Activated naive CD4-positive, alpha-beta T cell treated with anti-CD3 and anti-CD28 coated beads, Interleukin-2, amount 50 U/mL, for 24 hours (primary cell): ENCODE measurements around the gene CLCN5.

Experiments used
- H3K27ac Mint-ChIP-seq: one replicate; pipeline ENCODE4 v1.8.0; 2021; ENCODE audit warnings: mild to moderate bottlenecking, mixed read lengths
- H3K27me3 Mint-ChIP-seq: one replicate; pipeline ENCODE4 v1.8.0; 2021; ENCODE audit warnings: mixed read lengths
- H3K36me3 Mint-ChIP-seq: one replicate; pipeline ENCODE4 v1.8.0; 2021; ENCODE audit warnings: mixed read lengths
- H3K4me1 Mint-ChIP-seq: one replicate; pipeline ENCODE4 v1.8.0; 2021; ENCODE audit warnings: mixed read lengths
- H3K4me3 Mint-ChIP-seq: one replicate; pipeline ENCODE4 v1.8.0; 2021; ENCODE audit warnings: mild to moderate bottlenecking, mixed read lengths
- H3K9me3 Mint-ChIP-seq: one replicate; pipeline ENCODE4 v1.8.0; 2021; ENCODE audit warnings: mixed read lengths

The CLCN5 gene

DNA sequence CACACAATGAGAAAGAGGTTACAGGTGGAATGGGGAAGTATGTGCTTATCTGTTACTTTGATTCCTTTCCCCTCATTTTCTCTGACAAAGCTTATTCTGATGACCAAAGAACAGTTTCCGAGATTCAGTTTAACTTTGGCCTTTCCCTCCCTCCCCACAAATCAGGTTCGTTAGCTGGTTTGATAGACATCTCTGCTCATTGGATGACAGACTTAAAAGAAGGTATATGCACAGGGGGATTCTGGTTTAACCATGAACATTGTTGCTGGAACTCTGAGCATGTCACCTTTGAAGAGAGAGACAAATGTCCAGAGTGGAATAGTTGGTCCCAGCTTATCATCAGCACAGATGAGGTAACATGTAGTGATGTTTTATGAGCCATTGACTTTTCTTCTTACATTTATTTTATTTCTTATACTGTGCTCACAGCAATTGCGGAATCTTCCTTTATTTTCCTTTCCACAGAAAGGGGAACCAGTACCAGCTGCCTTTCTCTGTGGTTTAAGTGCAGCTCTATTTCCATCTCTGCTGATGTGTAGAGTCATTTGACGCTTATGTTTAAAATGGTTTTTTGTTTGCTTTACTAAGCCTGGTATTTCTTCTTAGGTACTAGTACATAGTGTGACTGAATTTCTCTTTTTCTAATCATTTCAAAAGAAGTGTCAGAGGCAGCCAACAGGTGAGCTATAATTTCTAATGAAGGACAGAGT, 153.4 kb downstream of the CLCN5 start:
- Mint-ChIP-seq H3K9me3 (no peaks in the 10 kb centered on the region), H3K4me3 (no peak overlapping the region), H3K27me3 (no peaks in the 10 kb centered on the region), H3K36me3 (peaks cover 9% of the 10 kb centered on the region), H3K4me1 (no peaks in the 10 kb centered on the region), H3K27ac (no peak overlapping the region)

GRCh38 chrX:50081282-50081889, 159.0 kb downstream of the CLCN5 start:
- no peak overlapping the region for H3K4me3 Mint-ChIP-seq
- H3K27me3 Mint-ChIP-seq: no peaks in the 10 kb centered on the region
- peaks cover 6% of the 10 kb centered on the region for H3K36me3 Mint-ChIP-seq
- no peak overlapping the region for H3K27ac Mint-ChIP-seq
- no peaks in the 10 kb centered on the region for H3K9me3 Mint-ChIP-seq
- H3K4me1 Mint-ChIP-seq: no peaks in the 10 kb centered on the region

DNA sequence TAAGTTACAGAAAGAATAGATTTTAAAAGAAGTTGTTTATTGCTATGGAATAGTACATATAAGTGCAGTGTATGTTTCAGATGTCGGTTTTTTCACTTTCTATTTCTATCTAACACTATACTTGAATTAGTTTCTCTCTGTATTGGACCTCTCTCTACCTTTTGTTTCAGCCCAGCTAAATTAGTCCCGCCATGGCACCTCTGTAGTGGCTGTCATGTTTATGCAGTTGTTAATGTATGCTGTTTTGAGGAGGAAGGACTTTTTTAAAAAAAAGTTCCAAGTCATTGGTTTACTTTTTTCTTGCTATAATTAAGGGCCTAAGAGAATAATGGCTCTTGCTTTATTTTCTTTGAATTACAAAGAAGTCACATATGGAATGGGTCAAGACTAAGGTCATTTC, 160.3 kb downstream of the CLCN5 start:
- Mint-ChIP-seq H3K9me3 (no peaks in the 10 kb centered on the region), H3K27me3 (no peaks in the 10 kb centered on the region), H3K27ac (no peak overlapping the region), H3K36me3 (peaks cover 4% of the 10 kb centered on the region), H3K4me1 (no peaks in the 10 kb centered on the region), H3K4me3 (no peak overlapping the region)

DNA sequence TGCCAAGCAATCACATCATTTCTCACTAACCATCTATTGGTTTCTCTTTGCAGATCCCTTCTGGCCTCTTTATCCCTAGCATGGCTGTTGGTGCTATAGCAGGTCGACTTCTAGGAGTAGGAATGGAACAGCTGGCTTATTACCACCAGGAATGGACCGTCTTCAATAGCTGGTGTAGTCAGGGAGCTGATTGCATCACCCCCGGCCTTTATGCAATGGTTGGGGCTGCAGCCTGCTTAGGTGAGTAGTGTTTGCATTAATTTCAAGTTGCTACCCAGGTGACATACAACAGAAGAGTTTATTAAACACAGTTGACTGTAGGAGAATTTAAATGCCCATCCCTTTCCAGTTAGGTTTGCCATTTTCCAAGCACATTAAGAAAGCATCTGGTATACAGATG, 166.2 kb downstream of the CLCN5 start:
- H3K4me3 Mint-ChIP-seq: no peak overlapping the region
- H3K27ac Mint-ChIP-seq: no peak overlapping the region
- H3K36me3 Mint-ChIP-seq: peaks cover 4% of the 10 kb centered on the region
- H3K9me3 Mint-ChIP-seq: no peaks in the 10 kb centered on the region
- H3K27me3 Mint-ChIP-seq: no peaks in the 10 kb centered on the region
- no peaks in the 10 kb centered on the region for H3K4me1 Mint-ChIP-seq

- H3K4me1 Mint-ChIP-seq: no peaks in the 10 kb centered on the region
- no peaks in the 10 kb centered on the region for H3K36me3 Mint-ChIP-seq
- no peaks in the 10 kb centered on the region for H3K9me3 Mint-ChIP-seq
- H3K4me3 Mint-ChIP-seq: no peak overlapping the region
- no peak overlapping the region for H3K27ac Mint-ChIP-seq
- H3K27me3 Mint-ChIP-seq: no peaks in the 10 kb centered on the region
These were observed 171.2 kb downstream of the CLCN5 start for GRCh38 chrX:50093625-50094024.

GRCh38 chrX:50097071-50097470, 174.7 kb downstream of the CLCN5 start:
- Mint-ChIP-seq H3K4me1 (no peaks in the 10 kb centered on the region), H3K27ac (no peak overlapping the region), H3K36me3 (no peaks in the 10 kb centered on the region), H3K4me3 (no peak overlapping the region), H3K9me3 (no peaks in the 10 kb centered on the region), H3K27me3 (no peaks in the 10 kb centered on the region)

- Mint-ChIP-seq H3K4me3 (no peak overlapping the region), H3K27me3 (no peaks in the 10 kb centered on the region), H3K4me1 (no peaks in the 10 kb centered on the region), H3K9me3 (no peaks in the 10 kb centered on the region), H3K36me3 (no peaks in the 10 kb centered on the region), H3K27ac (no peak overlapping the region)
These were observed 175.8 kb downstream of the CLCN5 start for GRCh38 chrX:50098241-50098640.

GRCh38 chrX:50098749-50099148, 176.4 kb downstream of the CLCN5 start:
- H3K27me3 Mint-ChIP-seq: no peaks in the 10 kb centered on the region
- no peaks in the 10 kb centered on the region for H3K9me3 Mint-ChIP-seq
- no peaks in the 10 kb centered on the region for H3K36me3 Mint-ChIP-seq
- no peak overlapping the region for H3K4me3 Mint-ChIP-seq
- no peak overlapping the region for H3K27ac Mint-ChIP-seq
- H3K4me1 Mint-ChIP-seq: no peaks in the 10 kb centered on the region

DNA sequence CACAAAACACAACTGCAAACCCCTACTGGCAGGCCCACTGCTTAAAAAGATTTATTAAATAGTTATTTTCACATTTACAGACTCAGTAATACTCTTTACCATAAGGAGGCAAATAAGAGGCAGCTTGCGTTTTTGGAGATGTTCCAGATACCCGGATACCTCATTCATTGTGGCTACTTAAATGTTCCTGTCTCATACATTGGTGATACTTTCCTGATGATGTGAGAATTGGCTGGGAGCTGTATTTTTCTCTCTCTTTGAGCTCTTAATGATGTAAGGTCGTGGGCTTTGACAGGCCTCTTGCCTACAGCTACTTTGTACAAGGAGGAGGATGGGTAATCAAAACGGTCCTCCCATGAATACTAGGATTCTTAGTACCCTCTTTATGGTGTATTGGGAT, 176.9 kb downstream of the CLCN5 start:
- H3K36me3 Mint-ChIP-seq: no peaks in the 10 kb centered on the region
- no peak overlapping the region for H3K4me3 Mint-ChIP-seq
- H3K4me1 Mint-ChIP-seq: no peaks in the 10 kb centered on the region
- no peak overlapping the region for H3K27ac Mint-ChIP-seq
- H3K9me3 Mint-ChIP-seq: no peaks in the 10 kb centered on the region
- H3K27me3 Mint-ChIP-seq: no peaks in the 10 kb centered on the region

DNA sequence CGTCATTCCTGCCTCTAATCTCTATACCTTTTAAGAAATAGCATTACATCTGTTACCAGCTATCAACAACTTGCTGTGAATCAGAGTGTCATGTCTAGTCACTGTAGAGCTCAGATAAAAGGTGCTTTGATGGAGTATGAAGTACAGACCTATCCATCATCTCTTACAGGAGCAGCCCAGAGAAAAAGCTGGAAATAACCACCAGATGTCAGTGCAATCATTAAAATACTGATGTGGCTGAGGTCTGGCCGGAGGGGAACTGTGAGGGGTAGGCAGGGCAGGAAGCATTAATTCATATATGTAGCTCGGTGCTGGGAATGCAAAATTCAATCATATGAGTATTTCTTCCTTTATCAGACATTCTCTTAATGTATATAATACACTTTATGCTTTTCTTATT, 177.8 kb downstream of the CLCN5 start:
- no peak overlapping the region for H3K4me3 Mint-ChIP-seq
- H3K4me1 Mint-ChIP-seq: no peaks in the 10 kb centered on the region
- no peak overlapping the region for H3K27ac Mint-ChIP-seq
- H3K27me3 Mint-ChIP-seq: no peaks in the 10 kb centered on the region
- no peaks in the 10 kb centered on the region for H3K36me3 Mint-ChIP-seq
- H3K9me3 Mint-ChIP-seq: no peaks in the 10 kb centered on the region

- Mint-ChIP-seq H3K27ac (no peak overlapping the region), H3K36me3 (no peaks in the 10 kb centered on the region), H3K27me3 (no peaks in the 10 kb centered on the region), H3K4me1 (no peaks in the 10 kb centered on the region), H3K4me3 (no peak overlapping the region), H3K9me3 (no peaks in the 10 kb centered on the region)
These were observed 180.8 kb downstream of the CLCN5 start for GRCh38 chrX:50103176-50103575.

GRCh38 chrX:50103866-50104566, 181.6 kb downstream of the CLCN5 start:
- no peaks in the 10 kb centered on the region for H3K27me3 Mint-ChIP-seq
- H3K9me3 Mint-ChIP-seq: no peaks in the 10 kb centered on the region
- H3K4me1 Mint-ChIP-seq: no peaks in the 10 kb centered on the region
- no peak overlapping the region for H3K27ac Mint-ChIP-seq
- H3K4me3 Mint-ChIP-seq: no peak overlapping the region
- no peaks in the 10 kb centered on the region for H3K36me3 Mint-ChIP-seq

DNA sequence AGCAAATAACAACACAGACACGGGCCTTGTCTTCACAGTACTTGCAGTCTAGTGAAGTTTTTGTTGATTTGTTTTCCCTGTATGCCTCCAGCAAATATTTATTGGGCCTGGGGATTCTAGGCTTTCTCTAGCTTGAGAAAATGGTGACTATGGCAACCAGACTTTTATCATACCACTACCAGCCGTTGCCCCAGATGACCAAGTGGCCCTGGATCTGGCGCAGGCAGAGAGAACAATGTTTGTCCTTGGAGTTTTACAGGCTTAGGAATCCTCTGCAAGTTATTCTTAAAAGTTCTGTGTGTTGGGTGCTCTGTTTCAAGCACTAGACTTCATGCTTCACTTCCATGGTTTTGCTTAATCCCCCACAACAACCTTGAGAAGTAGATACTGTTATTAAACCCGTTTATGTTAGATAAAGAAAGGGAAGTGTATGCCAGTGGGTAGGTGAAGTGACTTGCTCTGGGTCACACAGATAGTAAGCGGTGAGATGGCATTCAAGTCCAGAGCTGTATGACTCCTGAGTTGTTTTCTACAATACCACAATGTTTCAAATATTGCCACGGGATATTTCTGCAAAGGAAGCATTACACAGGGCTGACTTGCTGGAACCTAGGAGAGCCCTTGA, 183.8 kb downstream of the CLCN5 start:
- Mint-ChIP-seq H3K36me3 (no peaks in the 10 kb centered on the region), H3K4me1 (no peaks in the 10 kb centered on the region), H3K4me3 (no peak overlapping the region), H3K9me3 (no peaks in the 10 kb centered on the region), H3K27ac (no peak overlapping the region), H3K27me3 (no peaks in the 10 kb centered on the region)

DNA sequence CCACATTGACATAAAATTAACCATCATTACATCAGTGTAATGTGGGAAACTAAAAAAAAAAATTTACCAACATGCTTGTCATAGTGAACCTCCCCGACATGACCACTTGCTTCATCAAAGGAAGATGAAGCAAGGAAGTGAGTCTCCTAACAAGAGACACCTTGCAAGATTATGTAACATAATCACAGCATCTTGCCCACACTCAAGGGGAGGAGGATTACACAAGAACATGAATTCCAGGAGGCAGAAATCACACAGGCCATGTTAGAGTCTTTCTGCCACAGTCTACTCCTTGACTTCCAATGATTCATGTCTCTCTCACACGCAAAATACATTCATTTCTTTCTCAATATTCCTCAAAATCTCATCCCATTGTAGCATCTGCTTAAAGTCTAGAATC, 185.1 kb downstream of the CLCN5 start:
- no peaks in the 10 kb centered on the region for H3K9me3 Mint-ChIP-seq
- no peak overlapping the region for H3K27ac Mint-ChIP-seq
- no peaks in the 10 kb centered on the region for H3K36me3 Mint-ChIP-seq
- no peaks in the 10 kb centered on the region for H3K27me3 Mint-ChIP-seq
- no peaks in the 10 kb centered on the region for H3K4me1 Mint-ChIP-seq
- H3K4me3 Mint-ChIP-seq: no peak overlapping the region

DNA sequence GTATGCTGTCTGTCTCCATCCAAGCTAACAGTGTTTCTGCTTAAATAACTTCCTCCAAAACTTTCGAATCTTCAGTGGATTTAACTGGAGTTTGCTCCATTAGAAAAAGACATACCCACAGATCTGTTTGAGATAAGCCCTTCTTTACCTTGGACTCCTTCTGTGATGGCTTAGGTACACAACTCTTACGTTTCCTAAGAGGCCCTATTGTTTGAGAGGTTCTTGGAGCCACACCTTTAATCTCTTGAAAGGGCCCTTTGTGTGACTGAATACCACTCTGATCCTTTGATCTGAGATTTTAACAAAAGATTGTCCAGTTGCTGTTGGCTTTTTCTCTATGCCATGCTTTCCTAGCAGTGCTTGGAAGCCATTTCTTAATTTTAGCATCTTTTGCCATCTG, 185.9 kb downstream of the CLCN5 start:
- Mint-ChIP-seq H3K4me1 (no peaks in the 10 kb centered on the region), H3K36me3 (no peaks in the 10 kb centered on the region), H3K27me3 (no peaks in the 10 kb centered on the region), H3K9me3 (no peaks in the 10 kb centered on the region), H3K27ac (no peak overlapping the region), H3K4me3 (no peak overlapping the region)

DNA sequence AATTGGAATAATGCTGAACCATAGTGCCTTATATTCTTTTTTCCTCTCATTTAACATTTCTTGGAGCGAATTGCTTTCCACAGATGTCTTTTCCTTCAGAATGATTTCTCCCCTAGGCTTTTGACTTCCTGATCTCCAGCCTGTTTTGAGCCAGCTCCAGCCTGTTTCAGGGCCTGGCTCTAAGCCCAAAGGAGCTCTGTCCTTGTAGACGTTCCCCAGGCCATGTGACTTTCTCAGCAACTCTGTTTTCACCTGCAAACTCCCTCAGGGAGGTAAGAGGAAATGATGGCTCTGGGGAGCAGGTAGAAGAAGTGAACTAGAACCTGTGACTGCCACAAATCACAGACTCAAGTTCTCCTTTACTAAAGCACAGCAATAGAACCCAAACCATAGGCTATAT, 189.3 kb downstream of the CLCN5 start:
- no peaks in the 10 kb centered on the region for H3K36me3 Mint-ChIP-seq
- no peak overlapping the region for H3K27ac Mint-ChIP-seq
- H3K27me3 Mint-ChIP-seq: no peaks in the 10 kb centered on the region
- no peak overlapping the region for H3K4me3 Mint-ChIP-seq
- no peaks in the 10 kb centered on the region for H3K4me1 Mint-ChIP-seq
- H3K9me3 Mint-ChIP-seq: no peaks in the 10 kb centered on the region
